ENCODE data around the gene RALGPS2. TPM values are rescaled to one million over a fixed set of nuclear protein-coding genes. Genes with fewer than 3 reads are reported as not detected.
A peak's percentile ranks its signal among the peaks of the same experiment; 100 is the strongest.

RALGPS2 gene
- total and polyA plus RNA-seq, 2 of the 13 experiments (the other 11 are each of a cell fraction or from before 2014, with no cell fraction given): 15.6 to 36.0 TPM

DNA sequence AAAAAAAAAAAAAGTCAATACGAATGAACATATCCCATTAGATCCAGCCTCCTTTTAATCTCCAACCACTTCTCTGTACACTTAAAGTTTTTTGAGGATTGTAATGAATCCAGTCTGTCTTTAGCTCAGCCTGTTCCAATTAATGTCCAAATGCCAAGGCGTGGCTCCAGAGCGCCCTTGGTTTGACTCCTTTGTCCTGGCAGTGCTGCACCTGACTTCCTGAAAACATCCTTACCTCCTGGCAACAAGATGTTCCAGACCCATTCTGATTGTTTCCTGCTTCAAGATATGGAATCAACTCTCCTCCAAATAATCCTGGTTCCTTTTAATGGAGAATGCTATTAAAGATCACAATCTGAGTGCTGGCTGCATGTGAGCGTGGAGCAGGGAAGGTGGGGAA is 226.6 kb downstream of the RALGPS2 start:
- ChIA-PET POLR2A (no interaction called here), CTCF (ENCODE audit: low intra/inter-chr PET ratio, low total read pairs) (no interaction called here)
- 0 out of 2 replicates have a peak overlapping the region, but pooled peaks have one; percentile 1 for H3K4me2 ChIP-seq (ENCODE audit: low read depth, low read length)
- in situ Hi-C loops (cut with HindIII; ENCODE audit: extremely low pct_ligation_motif_present, low pct_unique_long_range_greater_than_20kb) (no loop called here), intact Hi-C loops (cut with micrococcal nuclease; ENCODE audit: unreplicated experiment) (loop anchor here (2.0 kb wide), 1 partner anchor 35 kb away; no protein-coding TSS in a partner anchor)
- 93% methylated on average over 4 of the region's 4 CpGs for WGBS (ENCODE audit: low lambda C conversion rate)
- no peak overlapping the region for H3K27ac ChIP-seq (ENCODE audit: extremely low read length, insufficient read depth, low read length)
- peak overlapping the region; percentile 59 for H2AFZ ChIP-seq (ENCODE audit: low read length)
- H3K4me3 ChIP-seq (replicated peaks in 1 of 3; ENCODE audit: insufficient read depth in 1 of 3, low read depth in 2 of 3, low read length in 3 of 3): no peak overlapping the region
- TF ChIP-seq ASH2L (IDR thresholded peaks at IDR 0.05; ENCODE audit: insufficient read length, low read depth, low read length) (no peak), ZFP82 (CRISPR knock-in tag; IDR thresholded peaks at IDR 0.05; ENCODE audit: borderline replicate concordance) (no peak), ZNF207 (IDR thresholded peaks at IDR 0.05; ENCODE audit: borderline replicate concordance) (no peak), ZNF326 (CRISPR knock-in tag; IDR thresholded peaks at IDR 0.05; ENCODE audit: borderline replicate concordance) (no peak), SMARCE1 (IDR thresholded peaks at IDR 0.05; ENCODE audit: borderline replicate concordance) (no peak), MTA1 (CRISPR knock-in tag; IDR thresholded peaks at IDR 0.05; ENCODE audit: borderline replicate concordance) (no peak), ZNF780A (CRISPR knock-in tag; IDR thresholded peaks at IDR 0.05) (no peak), ZNF776 (CRISPR knock-in tag; IDR thresholded peaks at IDR 0.05) (no peak), KLF12 (CRISPR knock-in tag; IDR thresholded peaks at IDR 0.05; ENCODE audit: borderline replicate concordance) (no peak), DNMT3B (CRISPR knock-in tag; conservative IDR thresholded peaks at IDR 0.05) (no peak), MEIS1 (CRISPR knock-in tag; IDR thresholded peaks at IDR 0.05; ENCODE audit: borderline replicate concordance) (no peak), ZSCAN9 (CRISPR knock-in tag; IDR thresholded peaks at IDR 0.05; ENCODE audit: borderline replicate concordance) (no peak)
- TF ChIP-seq, protein P1, sequence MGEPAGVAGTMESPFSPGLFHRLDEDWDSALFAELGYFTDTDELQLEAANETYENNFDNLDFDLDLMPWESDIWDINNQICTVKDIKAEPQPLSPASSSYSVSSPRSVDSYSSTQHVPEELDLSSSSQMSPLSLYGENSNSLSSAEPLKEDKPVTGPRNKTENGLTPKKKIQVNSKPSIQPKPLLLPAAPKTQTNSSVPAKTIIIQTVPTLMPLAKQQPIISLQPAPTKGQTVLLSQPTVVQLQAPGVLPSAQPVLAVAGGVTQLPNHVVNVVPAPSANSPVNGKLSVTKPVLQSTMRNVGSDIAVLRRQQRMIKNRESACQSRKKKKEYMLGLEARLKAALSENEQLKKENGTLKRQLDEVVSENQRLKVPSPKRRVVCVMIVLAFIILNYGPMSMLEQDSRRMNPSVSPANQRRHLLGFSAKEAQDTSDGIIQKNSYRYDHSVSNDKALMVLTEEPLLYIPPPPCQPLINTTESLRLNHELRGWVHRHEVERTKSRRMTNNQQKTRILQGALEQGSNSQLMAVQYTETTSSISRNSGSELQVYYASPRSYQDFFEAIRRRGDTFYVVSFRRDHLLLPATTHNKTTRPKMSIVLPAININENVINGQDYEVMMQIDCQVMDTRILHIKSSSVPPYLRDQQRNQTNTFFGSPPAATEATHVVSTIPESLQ (CRISPR knock-in tag; conservative IDR thresholded peaks at IDR 0.05): no peak
- TF ChIP-seq, protein P2, sequence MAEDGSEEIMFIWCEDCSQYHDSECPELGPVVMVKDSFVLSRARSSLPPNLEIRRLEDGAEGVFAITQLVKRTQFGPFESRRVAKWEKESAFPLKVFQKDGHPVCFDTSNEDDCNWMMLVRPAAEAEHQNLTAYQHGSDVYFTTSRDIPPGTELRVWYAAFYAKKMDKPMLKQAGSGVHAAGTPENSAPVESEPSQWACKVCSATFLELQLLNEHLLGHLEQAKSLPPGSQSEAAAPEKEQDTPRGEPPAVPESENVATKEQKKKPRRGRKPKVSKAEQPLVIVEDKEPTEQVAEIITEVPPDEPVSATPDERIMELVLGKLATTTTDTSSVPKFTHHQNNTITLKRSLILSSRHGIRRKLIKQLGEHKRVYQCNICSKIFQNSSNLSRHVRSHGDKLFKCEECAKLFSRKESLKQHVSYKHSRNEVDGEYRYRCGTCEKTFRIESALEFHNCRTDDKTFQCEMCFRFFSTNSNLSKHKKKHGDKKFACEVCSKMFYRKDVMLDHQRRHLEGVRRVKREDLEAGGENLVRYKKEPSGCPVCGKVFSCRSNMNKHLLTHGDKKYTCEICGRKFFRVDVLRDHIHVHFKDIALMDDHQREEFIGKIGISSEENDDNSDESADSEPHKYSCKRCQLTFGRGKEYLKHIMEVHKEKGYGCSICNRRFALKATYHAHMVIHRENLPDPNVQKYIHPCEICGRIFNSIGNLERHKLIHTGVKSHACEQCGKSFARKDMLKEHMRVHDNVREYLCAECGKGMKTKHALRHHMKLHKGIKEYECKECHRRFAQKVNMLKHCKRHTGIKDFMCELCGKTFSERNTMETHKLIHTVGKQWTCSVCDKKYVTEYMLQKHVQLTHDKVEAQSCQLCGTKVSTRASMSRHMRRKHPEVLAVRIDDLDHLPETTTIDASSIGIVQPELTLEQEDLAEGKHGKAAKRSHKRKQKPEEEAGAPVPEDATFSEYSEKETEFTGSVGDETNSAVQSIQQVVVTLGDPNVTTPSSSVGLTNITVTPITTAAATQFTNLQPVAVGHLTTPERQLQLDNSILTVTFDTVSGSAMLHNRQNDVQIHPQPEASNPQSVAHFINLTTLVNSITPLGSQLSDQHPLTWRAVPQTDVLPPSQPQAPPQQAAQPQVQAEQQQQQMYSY (CRISPR knock-in tag; IDR thresholded peaks at IDR 0.05): no peak
- TF ChIP-seq, protein P3, sequence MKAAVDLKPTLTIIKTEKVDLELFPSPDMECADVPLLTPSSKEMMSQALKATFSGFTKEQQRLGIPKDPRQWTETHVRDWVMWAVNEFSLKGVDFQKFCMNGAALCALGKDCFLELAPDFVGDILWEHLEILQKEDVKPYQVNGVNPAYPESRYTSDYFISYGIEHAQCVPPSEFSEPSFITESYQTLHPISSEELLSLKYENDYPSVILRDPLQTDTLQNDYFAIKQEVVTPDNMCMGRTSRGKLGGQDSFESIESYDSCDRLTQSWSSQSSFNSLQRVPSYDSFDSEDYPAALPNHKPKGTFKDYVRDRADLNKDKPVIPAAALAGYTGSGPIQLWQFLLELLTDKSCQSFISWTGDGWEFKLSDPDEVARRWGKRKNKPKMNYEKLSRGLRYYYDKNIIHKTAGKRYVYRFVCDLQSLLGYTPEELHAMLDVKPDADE (CRISPR knock-in tag; IDR thresholded peaks at IDR 0.05): no peak
- no peak overlapping the region for H3K9ac ChIP-seq (ENCODE audit: insufficient read depth, low read depth, low read length)
- peaks cover 72% of the 10 kb centered on the region for H3K4me1 ChIP-seq (ENCODE audit: insufficient read depth, low read length)
- no peaks in the 10 kb centered on the region for H3K79me2 ChIP-seq (ENCODE audit: insufficient read depth, low read length)
- DNase-seq (ENCODE audit: low spot score): no peak
- no peaks in the 10 kb centered on the region for H4K20me1 ChIP-seq (ENCODE audit: insufficient read depth, low read length)
- H3K36me3 ChIP-seq (replicated peaks in 1 of 2; ENCODE audit: control insufficient read depth in 1 of 2, insufficient read depth in 2 of 2, low read length in 2 of 2): no peaks in the 10 kb centered on the region
- ATAC-seq: no peak
- no peak for FAIRE-seq
- no peaks in the 10 kb centered on the region for H3K9me3 ChIP-seq (ENCODE audit: low read length)
- no TSS peak for BruUV-seq (replicated peaks)
- H3K27me3 ChIP-seq (ENCODE audit: control insufficient read depth in 1 of 2, insufficient read depth in 2 of 2, low read length in 2 of 2): no peaks in the 10 kb centered on the region

Measured in HepG2 (cell line).